Activated CD8-positive, alpha-beta memory T cell treated with anti-CD3 and anti-CD28 coated beads, Interleukin-2, amount 50 U/mL, for 4 hours (primary cell): ENCODE measurements around the gene PPARA.
"Not testable (repeated sequence)": the region's sequence is repeated elsewhere in the genome, so short reads cannot be mapped to it uniquely, and the experiment has no call there.

ENCODE experiments used
- DNase-seq: peaks from one replicate; pipeline ENCODE4 v3.0.0-alpha.2; 2020

Gene PPARA

GRCh38 chr22:46250783-46251125 lies 100.4 kb downstream of the PPARA start:
- no peak for DNase-seq

DNA sequence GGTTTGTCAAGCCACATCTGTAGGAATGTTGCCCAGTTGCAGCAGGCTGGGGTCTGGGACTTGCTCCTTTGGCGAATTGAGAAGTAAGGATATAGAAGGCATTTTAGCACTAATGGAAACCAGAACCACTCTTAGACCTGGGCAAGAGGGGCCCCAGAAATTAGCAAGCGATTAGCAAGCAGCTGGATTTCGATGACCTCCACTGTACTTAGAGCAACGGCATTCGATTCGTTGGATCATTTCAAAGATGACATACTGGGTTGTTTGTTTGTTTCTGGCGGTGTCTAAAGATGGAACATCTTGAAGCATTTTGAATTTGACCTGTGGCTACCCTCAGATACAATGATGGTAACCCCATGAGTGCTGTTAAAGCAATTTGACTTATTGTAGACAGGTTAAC lies 100.9 kb downstream of the PPARA start:
- DNase-seq, result no peak

GRCh38 chr22:46251816-46252380 lies 101.6 kb downstream of the PPARA start:
- DNase-seq, result no peak

GRCh38 chr22:46256358-46256958 lies 106.1 kb downstream of the PPARA start:
- no peak for DNase-seq

GRCh38 chr22:46259374-46259773 lies 109.0 kb downstream of the PPARA start:
- no peak for DNase-seq

DNA sequence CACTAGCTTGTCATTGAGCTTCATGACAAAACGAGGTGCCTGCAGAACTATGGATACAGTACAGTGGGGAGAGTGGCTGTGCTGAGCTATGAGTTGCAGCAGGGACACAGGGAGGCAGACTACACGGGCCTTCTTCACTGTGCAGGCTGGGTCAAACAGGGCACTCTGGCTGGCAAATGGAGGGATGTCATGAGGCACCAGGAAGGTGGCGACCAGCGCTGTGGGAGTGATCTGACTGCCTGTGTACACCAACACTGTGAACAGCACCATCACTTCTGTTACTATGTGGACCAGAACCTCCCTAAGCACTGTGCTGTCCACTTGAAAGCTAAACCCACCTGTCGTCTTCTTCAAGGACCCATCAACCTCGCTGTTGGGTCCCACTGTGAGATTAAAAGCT lies 109.7 kb downstream of the PPARA start:
- no peak for DNase-seq

DNA sequence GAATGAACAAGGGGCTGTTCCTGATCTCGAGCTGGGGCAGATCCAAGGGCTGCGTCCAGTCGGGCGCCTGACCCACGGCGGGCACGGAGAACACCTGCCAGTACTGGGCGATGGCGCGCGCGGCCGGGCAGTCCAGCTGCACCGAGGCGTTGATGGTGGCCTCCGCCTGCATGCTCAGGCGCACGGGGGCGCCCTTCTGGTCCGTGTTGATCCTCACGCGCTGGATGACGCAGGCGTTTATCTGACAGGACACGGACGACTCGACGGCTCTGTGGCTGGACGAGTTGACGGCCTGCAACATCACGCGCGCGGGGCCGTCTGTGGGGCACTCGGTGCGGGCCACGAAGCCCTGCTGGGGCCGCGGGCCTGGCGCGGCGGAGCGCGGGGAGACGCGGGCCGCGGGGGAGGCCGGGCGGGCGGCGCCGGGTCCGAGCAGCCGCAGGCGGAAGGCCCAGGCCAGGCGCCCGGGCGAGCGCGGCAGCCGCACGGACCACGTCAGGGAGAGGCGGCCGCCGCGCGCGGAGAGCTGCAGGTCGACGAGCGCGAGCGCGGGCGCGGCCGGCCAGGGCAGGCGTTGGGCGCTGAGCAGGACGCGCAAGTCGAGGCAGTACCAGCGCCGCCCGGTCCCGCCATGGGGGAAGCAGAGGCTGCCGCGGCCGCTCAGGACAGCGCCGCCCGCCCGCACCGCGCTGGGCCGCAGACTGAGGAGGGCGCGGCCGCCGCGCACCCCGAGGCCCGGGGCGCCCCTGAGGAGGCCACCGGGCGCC lies 112.3 kb downstream of the PPARA start:
- peak; percentile 36 for DNase-seq

- DNase-seq, result no peak
Observed at GRCh38 chr22:46263216-46263590, 112.9 kb downstream of the PPARA start, which contains the start of gene PKDREJ. PKDREJ (minus strand) TSS chr22:46263343; CDS start chr22:46263322, 21 bp downstream.

- not testable (repeated sequence) for DNase-seq
Observed at GRCh38 chr22:46264520-46264919, 114.2 kb downstream of the PPARA start.

DNA sequence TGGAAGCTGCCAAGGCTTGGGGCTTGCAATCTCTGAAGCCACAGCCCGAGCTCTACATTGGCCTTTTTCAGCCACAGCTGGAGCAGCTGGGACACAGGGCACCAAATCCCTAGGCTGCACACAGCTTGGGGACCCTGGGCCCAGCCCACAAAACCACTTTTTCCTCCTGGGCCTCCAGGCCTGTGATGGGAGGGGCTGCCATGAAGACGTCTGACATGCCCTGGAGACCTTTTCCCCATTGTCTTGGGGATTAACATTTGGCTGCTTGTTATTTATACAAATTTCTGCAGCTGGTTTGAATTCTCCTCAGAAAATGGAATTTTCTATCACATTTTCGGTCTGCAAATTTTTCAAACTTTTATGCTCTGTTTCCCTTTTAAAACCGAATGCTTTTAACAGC lies 115.3 kb downstream of the PPARA start:
- not testable (repeated sequence) for DNase-seq

- DNase-seq, result peak; percentile 45
Observed at GRCh38 chr22:46267431-46268279, 117.3 kb downstream of the PPARA start, which contains the start of gene TTC38. TTC38 (plus strand) TSS chr22:46268008; CDS start chr22:46268040, 32 bp downstream.

DNA sequence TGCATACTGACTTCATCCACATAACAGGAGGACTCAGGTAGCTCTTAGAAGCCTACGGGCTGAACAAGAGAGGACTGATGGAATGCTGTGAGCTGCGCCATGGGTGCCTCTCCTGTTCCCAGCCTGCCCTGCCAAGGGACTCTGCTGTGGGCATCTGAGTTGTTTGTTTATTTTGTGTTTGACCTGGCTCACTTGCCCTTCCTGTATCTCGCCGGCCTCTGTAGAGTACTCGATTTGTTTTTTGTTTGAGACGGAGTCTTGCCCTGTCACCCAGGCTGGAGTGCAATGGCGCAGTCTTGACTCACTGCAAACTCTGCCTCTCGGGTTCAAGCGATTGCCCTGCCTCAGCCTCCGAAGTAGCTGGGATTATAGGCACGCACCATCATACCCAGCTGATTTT lies 119.2 kb downstream of the PPARA start:
- no peak for DNase-seq

DNA sequence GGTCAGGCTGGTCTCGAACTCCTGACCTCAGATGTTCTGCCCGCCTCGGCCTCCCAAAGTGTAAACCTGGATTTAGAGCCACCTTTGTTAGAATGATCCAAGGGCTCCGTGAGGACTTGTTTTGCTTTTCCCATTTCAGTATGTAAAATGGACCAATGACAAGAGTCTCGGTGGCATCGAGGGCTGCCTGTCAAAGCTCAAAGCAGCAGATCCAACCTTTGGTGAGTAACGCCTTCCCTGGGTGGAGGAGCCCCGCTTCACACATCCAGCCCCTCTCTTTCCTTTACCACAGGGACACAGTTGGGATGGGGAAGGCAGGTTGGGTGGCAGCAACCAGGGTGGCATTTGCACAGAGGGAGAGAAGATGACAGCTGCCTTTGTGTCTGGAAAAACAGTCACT lies 121.9 kb downstream of the PPARA start:
- no peak for DNase-seq

- DNase-seq, result no peak
Observed at GRCh38 chr22:46272762-46273431, 122.6 kb downstream of the PPARA start.

- no peak for DNase-seq
Observed at GRCh38 chr22:46273432-46274148, 123.3 kb downstream of the PPARA start.

GRCh38 chr22:46274381-46274780 lies 124.1 kb downstream of the PPARA start:
- DNase-seq, result no peak

DNA sequence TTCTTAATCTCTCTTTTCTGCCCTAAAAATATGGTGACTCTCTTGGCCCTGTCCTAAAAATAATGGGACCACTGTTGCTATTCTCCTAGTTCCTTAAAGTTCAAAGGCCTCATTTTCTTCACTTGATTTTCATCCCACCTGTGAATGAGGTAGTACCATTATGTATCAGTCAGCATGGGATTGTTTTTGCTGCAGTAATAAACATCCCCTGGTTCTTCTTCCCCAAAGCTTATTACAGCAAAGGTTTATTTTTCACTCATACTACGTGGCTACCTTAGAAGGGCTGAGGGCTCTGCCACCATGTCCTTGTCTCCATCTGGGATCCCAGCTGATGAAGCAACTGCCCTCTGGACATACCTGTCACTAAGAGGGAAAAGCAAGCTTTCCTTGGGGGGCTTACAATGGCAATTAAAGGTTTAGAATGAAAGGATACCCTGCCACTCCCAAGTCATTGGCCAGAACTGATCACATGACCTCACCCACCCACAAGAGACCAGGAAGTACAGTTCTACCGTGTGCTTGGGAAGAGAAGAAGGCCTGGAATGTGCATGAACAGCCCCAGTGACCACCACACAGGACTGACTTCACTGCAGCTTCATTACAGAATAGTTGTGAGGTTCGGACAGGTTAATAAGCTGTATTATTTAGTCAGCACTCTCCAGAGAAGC lies 125.3 kb downstream of the PPARA start:
- no peak for DNase-seq

DNA sequence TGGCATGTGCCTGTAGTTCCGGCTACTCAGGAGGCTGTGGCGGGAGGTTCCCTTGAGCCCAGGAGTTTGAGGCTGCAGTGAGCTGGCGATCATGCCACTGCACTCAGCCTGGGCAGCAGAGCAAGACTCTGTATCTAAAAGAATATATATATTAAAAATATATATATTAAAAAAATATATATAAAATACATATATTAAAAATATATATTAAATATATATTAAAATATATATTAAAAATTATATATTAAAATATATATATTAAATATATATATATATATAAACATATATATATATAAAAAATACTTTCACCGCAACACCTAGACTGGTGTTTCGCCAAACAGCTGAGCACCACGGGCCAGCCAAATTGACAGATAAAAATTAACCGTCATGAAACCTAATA lies 126.2 kb downstream of the PPARA start:
- no peak for DNase-seq

DNA sequence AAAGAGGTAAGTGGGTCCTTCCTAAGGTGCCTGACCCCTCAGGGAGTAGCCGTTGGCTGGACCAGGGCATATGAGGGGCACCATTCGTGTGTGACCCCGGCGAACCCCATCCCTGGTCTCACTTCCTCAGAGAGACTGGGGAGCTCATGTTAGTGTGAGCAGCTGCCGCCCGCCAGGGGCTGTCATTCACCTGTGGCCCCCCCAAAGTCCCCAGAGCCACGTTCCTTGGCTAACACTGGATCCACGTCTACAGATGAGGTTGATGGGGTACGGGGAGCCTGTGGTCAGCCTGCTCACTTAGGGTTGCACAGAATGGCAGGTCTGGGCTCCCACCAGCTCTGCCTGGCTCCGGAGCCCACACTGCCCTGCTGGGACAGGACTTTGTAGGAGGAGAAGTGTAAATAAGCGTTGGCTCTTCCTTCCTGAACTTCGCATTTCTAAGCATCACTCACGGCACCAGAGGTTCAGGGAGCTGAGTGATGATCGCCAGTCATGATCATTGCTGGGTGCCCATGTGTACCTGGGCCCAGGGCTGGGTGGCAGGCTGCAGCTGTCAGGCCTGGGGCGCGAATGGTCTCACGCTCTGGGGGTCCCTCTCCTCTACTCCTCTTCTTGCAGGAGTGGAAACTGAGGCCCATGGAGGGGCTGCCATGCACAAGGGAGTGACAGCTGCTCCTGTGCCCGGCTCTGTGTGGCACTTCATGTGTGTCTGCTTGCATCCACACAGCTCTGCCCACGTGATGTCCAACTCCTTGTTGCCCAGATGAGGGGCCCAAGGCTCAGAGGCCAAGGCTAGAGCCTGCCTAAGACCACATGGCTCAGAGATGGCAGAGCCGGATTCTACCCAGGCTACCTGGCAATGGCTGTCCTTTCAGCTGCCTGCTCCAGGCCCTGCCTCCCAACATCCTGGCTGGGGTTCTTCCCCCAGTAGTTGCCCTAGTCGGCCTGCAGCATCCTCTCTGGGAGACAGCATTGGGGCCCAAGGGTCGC lies 128.6 kb downstream of the PPARA start:
- no peak for DNase-seq
